HepG2 (cell line): ENCODE results near the gene SIX5. TPM values are rescaled to one million over a fixed set of nuclear protein-coding genes. Genes with fewer than 3 reads are reported as not detected.
"Not testable (repeated sequence)": the region's sequence is repeated elsewhere in the genome, so short reads cannot be mapped to it uniquely, and the experiment has no call there.

Experiments used
- ATAC-seq: fragments of 200-7000 bp; cut with Tn5 transposase; 3 replicates; pipeline ENCODE4 v1.9.1; 2020; ENCODE audit warnings: mild to moderate bottlenecking, moderate library complexity
- BruUV-seq: library from RNA; stranded (reverse); fragments of 400-500 nt; replicated peaks from 2 replicates; lab custom pipeline; 2021; lab: Mats Ljungman, UMichigan
- CTCF ChIA-PET: fragments of 300-600 bp; formaldehyde crosslinking; extraction: SDS; loops from one replicate; lab custom pipeline; 2021; ENCODE audit warnings: low total read pairs, inconsistent platforms, low intra/inter-chr PET ratio; lab: Yijun Ruan, JAX
- POLR2A ChIA-PET: fragments of 350-600 bp; sonication (Branson Sonifier 250); formaldehyde crosslinking; loops from one replicate; lab custom pipeline; 2020; ENCODE audit warnings: antibody characterized with exemption, inconsistent platforms; lab: Yijun Ruan, JAX
- DNase-seq: peaks from one replicate; pipeline ENCODE4 v3.0.0-alpha.2; 2015; ENCODE audit warnings: low spot score
- FAIRE-seq: peaks from 3 replicates; lab custom pipeline; 2011; peaks lifted over from hg19 to GRCh38; lab: Jason Lieb, UNC
- H2AFZ ChIP-seq: one replicate; pipeline ENCODE4 v1.6.1; 2011; ENCODE audit warnings: low read length, inconsistent platforms
- H3K27ac ChIP-seq: fragments of 300-600 bp; 3 replicates; pipeline ENCODE4 v1.8.0; 2011; ENCODE audit warnings: mixed run types, mild to moderate bottlenecking, mixed read lengths, low read length, inconsistent platforms; ENCODE audit not compliant: insufficient read depth; ENCODE audit errors: extremely low read length
- H3K27me3 ChIP-seq, 2 experiments: fragments of 200-600 bp in 1 of 2; 2 replicates in 1 of 2; 3 replicates in 1 of 2; pipeline versions ENCODE4 v1.6.0 to v1.8.0; 2011; ENCODE audit warnings: low read length in 2 of 2, mild to moderate bottlenecking in 2 of 2, moderate library complexity in 2 of 2, inconsistent platforms in 1 of 2; ENCODE audit not compliant: insufficient read depth in 2 of 2, control insufficient read depth in 1 of 2
- H3K36me3 ChIP-seq, 2 experiments: fragments of 200-600 bp in 1 of 2; replicated peaks in 1 of 2; 2 replicates in 1 of 2; 3 replicates in 1 of 2; pipeline versions ENCODE4 v1.5.1 to v1.8.0; 2011; ENCODE audit warnings: low read length in 2 of 2, inconsistent platforms in 1 of 2; ENCODE audit not compliant: insufficient read depth in 2 of 2, control insufficient read depth in 1 of 2
- H3K4me1 ChIP-seq: 2 replicates; pipeline ENCODE4 v1.5.1; 2012; ENCODE audit warnings: low read length, inconsistent platforms; ENCODE audit not compliant: insufficient read depth
- H3K4me2 ChIP-seq: 2 replicates; pipeline ENCODE4 v1.6.0; 2011; ENCODE audit warnings: low read depth, low read length, inconsistent platforms
- H3K4me3 ChIP-seq, 3 experiments: fragments of 200-600 bp in 1 of 3; sonication (generic), shearing (Covaris generic) in 1 of 3; replicated peaks in 1 of 3; 2 replicates each; pipeline ENCODE4 v1.5.1; 2011 to 2016; ENCODE audit warnings: low read length in 3 of 3, inconsistent platforms in 2 of 3, low read depth in 2 of 3, mild to moderate bottlenecking in 2 of 3, control low read depth in 1 of 3, mixed read lengths in 1 of 3; ENCODE audit not compliant: insufficient read depth in 1 of 3
- H3K79me2 ChIP-seq: one replicate; pipeline ENCODE4 v1.6.1; 2011; ENCODE audit warnings: low read length, inconsistent platforms; ENCODE audit not compliant: insufficient read depth
- H3K9ac ChIP-seq: 2 replicates; pipeline ENCODE4 v1.6.0; 2011; ENCODE audit warnings: mild to moderate bottlenecking, low read depth, low read length, inconsistent platforms; ENCODE audit not compliant: insufficient read depth
- H3K9me3 ChIP-seq: 2 replicates; pipeline ENCODE4 v1.5.1; 2012; ENCODE audit warnings: mild to moderate bottlenecking, low read length
- H4K20me1 ChIP-seq: 2 replicates; pipeline ENCODE4 v1.6.0; 2011; ENCODE audit warnings: inconsistent platforms, mild to moderate bottlenecking, low read length, moderate library complexity; ENCODE audit not compliant: insufficient read depth
- AGO1 ChIP-seq: fragments of 200-400 bp; formaldehyde crosslinking; IDR thresholded peaks from 2 replicates; pipeline ENCODE4 v1.6.1; 2017; ENCODE audit warnings: mild to moderate bottlenecking, low read depth, low read length, moderate library complexity; ENCODE audit not compliant: poor library complexity, severe bottlenecking
- GATAD2A ChIP-seq: IDR thresholded peaks from 2 replicates; pipeline ENCODE4 v1.6.1; 2016
- HNRNPL ChIP-seq: fragments of 200-400 bp; formaldehyde crosslinking; IDR thresholded peaks from 2 replicates; pipeline ENCODE4 v1.6.1; 2017; ENCODE audit warnings: mild to moderate bottlenecking, low read depth, low read length
- MED1 ChIP-seq: sonication (generic); formaldehyde crosslinking; IDR thresholded peaks from 2 replicates; pipeline ENCODE4 v1.4.0; 2020; ENCODE audit warnings: missing genetic modification reagents
- NCOA2 ChIP-seq: sonication (generic); formaldehyde crosslinking; IDR thresholded peaks from 2 replicates; pipeline ENCODE4 v1.8.0; 2022; ENCODE audit warnings: inconsistent platforms
- PATZ1 ChIP-seq: sonication (generic); formaldehyde crosslinking; IDR thresholded peaks from 2 replicates; pipeline ENCODE4 v1.4.0; 2020; ENCODE audit warnings: missing genetic modification reagents
- PLRG1 ChIP-seq: fragments of 450-650 bp; conservative IDR thresholded peaks from 2 replicates; pipeline ENCODE4 v1.6.1; 2016
- SAP130 ChIP-seq: IDR thresholded peaks from 2 replicates; pipeline ENCODE4 v1.6.1; 2016; ENCODE audit warnings: low read depth
- SMARCE1 ChIP-seq: fragments of 450-650 bp; IDR thresholded peaks from 2 replicates; pipeline ENCODE4 v1.6.1; 2017; ENCODE audit warnings: borderline replicate concordance
- SMC3 ChIP-seq: IDR thresholded peaks from 2 replicates; pipeline ENCODE4 v1.6.1; 2011; ENCODE audit warnings: low read length, improper control_type of control experiment
- ZBTB42 ChIP-seq: sonication (generic); formaldehyde crosslinking; IDR thresholded peaks from 2 replicates; pipeline ENCODE4 v1.5.0; 2020; ENCODE audit warnings: mild to moderate bottlenecking, missing genetic modification reagents
- ZNF17 ChIP-seq: sonication (generic); formaldehyde crosslinking; IDR thresholded peaks from 2 replicates; pipeline ENCODE4 v1.5.0; 2020; ENCODE audit warnings: mild to moderate bottlenecking, missing genetic modification reagents
- ZNF225 ChIP-seq: sonication (generic); formaldehyde crosslinking; IDR thresholded peaks from 2 replicates; pipeline ENCODE4 v1.4.0; 2020; ENCODE audit warnings: mild to moderate bottlenecking, missing genetic modification reagents
- ZNF263 ChIP-seq: sonication (generic); formaldehyde crosslinking; IDR thresholded peaks from 2 replicates; pipeline ENCODE4 v1.4.0; 2020; ENCODE audit warnings: missing genetic modification reagents
- ZNF607 ChIP-seq: sonication (generic); formaldehyde crosslinking; IDR thresholded peaks from 2 replicates; pipeline ENCODE4 v1.5.1; 2020; ENCODE audit warnings: missing genetic modification reagents, mild to moderate bottlenecking, borderline replicate concordance
- WGBS: methylation state at CpG from one replicate; pipeline ENCODE4 v1.1.6; 2017; ENCODE audit warnings: low lambda C conversion rate; 5-methylcytosine and 5-hydroxymethylcytosine counted together
- in situ Hi-C: cut with HindIII; loops from 2 replicates; pipeline ENCODE4 v1.10.0; 2017; ENCODE audit warnings: low pct_unique_long_range_greater_than_20kb; ENCODE audit not compliant: extremely low pct_ligation_motif_present
- intact Hi-C: fragments of 100-400 bp; cut with micrococcal nuclease; formaldehyde crosslinking; loops from one replicate; pipeline ENCODE4 v1.10.0; 2022; ENCODE audit not compliant: unreplicated experiment
- polyA plus RNA-seq, 8 experiments: library from polyadenylated mRNA; depleted of rRNA in 3 of 8; stranded (reverse) in 7 of 8; unstranded in 1 of 8; fragments of >200 nt; fragmentation: Illumina TruSeq in 4 of 8; extraction: Trizol in 4 of 8; gene quantifications; 2 replicates each; pipeline versions ENCODE4 v1.2.1 to v1.2.3, GENCODE V29; 2011 to 2016; ENCODE audit warnings: low read depth in 4 of 8, missing spikeins in 1 of 8, mixed read lengths in 1 of 8; ENCODE audit not compliant: insufficient read depth in 1 of 8
- total RNA-seq, 5 experiments: library from RNA; depleted of rRNA; stranded (reverse); fragments of >200 nt; fragmentation: Illumina TruSeq; extraction: Trizol; gene quantifications; 2 replicates each; pipeline ENCODE4 v1.2.3, GENCODE V29; 2016; ENCODE audit warnings: low read depth in 1 of 5

SIX5 gene
- total and polyA plus RNA-seq, 2 of the 13 experiments (the other 11 are each of a cell fraction or from before 2014, with no cell fraction given) = 7.7 to 10.5 TPM

DNA sequence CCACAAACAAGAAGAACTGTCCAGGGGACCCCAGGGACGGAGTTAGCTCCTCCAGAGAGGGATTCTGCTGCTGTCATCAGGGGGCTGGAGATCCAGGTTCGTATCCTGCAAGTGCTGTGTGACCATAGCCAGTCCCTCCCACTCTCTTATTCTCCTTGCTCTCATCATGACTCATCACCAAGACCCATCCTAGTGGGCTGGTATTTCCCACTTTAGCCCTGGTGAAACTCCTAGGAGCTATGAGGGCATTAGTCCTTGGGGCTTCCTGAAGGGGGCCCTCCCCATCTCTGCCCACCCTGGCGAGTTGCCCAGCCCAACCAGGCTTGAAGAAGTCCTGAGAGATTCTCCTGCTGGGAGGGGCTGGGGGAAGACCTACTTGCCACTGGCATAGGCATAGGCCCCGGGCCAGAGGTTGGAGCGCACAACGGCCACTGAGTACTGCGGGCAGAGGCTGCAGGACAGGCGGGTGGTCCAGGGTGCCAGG is 31.1 kb upstream of the SIX5 start (continued):
- no peak for TF ChIP-seq ZNF17 (CRISPR knock-in tag)
- TF ChIP-seq SMARCE1 = no peak

DNA sequence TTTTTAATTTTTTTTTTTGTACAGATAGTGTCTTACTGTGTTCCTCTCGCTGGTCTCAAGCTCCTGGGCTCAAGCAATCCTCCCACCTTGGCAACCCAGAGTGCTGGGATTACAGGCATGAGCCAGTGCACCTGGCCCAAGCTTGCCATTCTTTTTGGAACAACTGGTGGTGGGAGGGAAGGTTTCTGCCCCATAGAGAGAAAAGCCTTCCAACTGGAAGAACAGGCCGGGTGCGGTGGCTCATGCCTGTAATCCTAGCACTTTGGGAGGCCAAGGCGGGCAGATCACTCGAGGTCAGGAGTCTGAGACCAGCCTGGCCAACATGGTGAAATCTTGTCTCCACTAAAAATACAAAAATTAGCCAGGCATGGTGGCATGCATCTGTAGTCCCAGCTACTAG is 30.5 kb upstream of the SIX5 start:
- H3K4me3 ChIP-seq, H2AFZ ChIP-seq, H3K27ac ChIP-seq, DNase-seq, H3K36me3 ChIP-seq, FAIRE-seq, H3K9me3 ChIP-seq, in situ Hi-C loops, BruUV-seq, H3K79me2 ChIP-seq, H3K9ac ChIP-seq, H4K20me1 ChIP-seq: not testable (repeated sequence)
- POLR2A ChIA-PET = interaction anchor here (0.9 to 1.3 kb wide), 6 partner anchors 25 to 103 kb away, joined by 3 to 15 read pairs (median 4); partner anchors contain the start of genes MYPOP, SIX5 and SYMPK
- H3K4me2 ChIP-seq = peak overlapping the region; percentile 59; the same call in 1 of the 2 replicates
- peaks cover 26% of the 10 kb centered on the region for H3K4me1 ChIP-seq
- intact Hi-C loops = loop anchor here (1.0 kb wide), 1 partner anchor 29 kb away; no protein-coding TSS in a partner anchor
- peaks cover 1 to 19% of the 10 kb centered on the region in 2 experiments; a peak in 2 of 5 replicates for H3K27me3 ChIP-seq
- WGBS = 53% methylated on average over 5 of the region's 5 CpGs
- TF ChIP-seq ZNF263 (CRISPR knock-in tag) = 0 out of 2 replicates have a peak, but pooled peaks have one; percentile 1
- CTCF ChIA-PET = interaction anchor here (1.5 kb wide), 1 partner anchor 29 kb away, joined by 17 read pairs; the partner anchor contains the start of gene SIX5
- ATAC-seq = peak; percentile 13; the same call in 1 of the 3 replicates

GRCh38 chr19:45798995-45799517 is 30.0 kb upstream of the SIX5 start:
- Histone ChIP-seq H3K4me1 (peaks cover 26% of the 10 kb centered on the region), H3K79me2 (no peaks in the 10 kb centered on the region), H3K27ac (no peak overlapping the region), H4K20me1 (no peaks in the 10 kb centered on the region), H3K9me3 (no peaks in the 10 kb centered on the region), H3K27me3 (peaks cover 1 to 19% of the 10 kb centered on the region in 2 experiments; a peak in 2 of 5 replicates), H3K4me3 (0 out of 6 replicates have a peak overlapping the region, but pooled peaks of 1 of the 3 experiments have one; percentile 33), H2AFZ (no peak overlapping the region), H3K4me2 (peak overlapping the region; percentile 59), H3K36me3 (no peaks in the 10 kb centered on the region), H3K9ac (no peak overlapping the region)
- in situ Hi-C loops = no loop called here
- peak; percentile 77 for ATAC-seq
- POLR2A ChIA-PET = interaction anchor here (0.9 to 1.3 kb wide), 6 partner anchors 24 to 104 kb away, joined by 3 to 15 read pairs (median 4); partner anchors contain the start of genes MYPOP, SIX5 and SYMPK
- 4% methylated on average over 9 of the region's 10 CpGs for WGBS
- intact Hi-C loops = loop anchor here (1.0 kb wide), 1 partner anchor 29 kb away; no protein-coding TSS in a partner anchor
- DNase-seq = peak; percentile 31
- CTCF ChIA-PET = interaction anchor here (1.5 kb wide), 1 partner anchor 29 kb away, joined by 17 read pairs; the partner anchor contains the start of gene SIX5
- peak; percentile 70 for FAIRE-seq
- no TSS peak for BruUV-seq
- TF ChIP-seq PLRG1 (no peak), GATAD2A (CRISPR knock-in tag) (0 out of 2 replicates have a peak, but pooled peaks have one; percentile 39), ZBTB42 (no peak), AGO1 (no peak), PATZ1 (CRISPR knock-in tag) (peak; percentile 44), ZNF607 (CRISPR knock-in tag) (0 out of 2 replicates have a peak, but pooled peaks have one; percentile 35), ZNF263 (CRISPR knock-in tag) (0 out of 2 replicates have a peak, but pooled peaks have one; percentile 44), SMC3 (peak; percentile 49; the same call in 1 of the 2 replicates), NCOA2 (CRISPR knock-in tag) (no peak), HNRNPL (no peak), SAP130 (CRISPR knock-in tag) (peak; percentile 44), ZNF225 (CRISPR knock-in tag) (no peak), MED1 (CRISPR knock-in tag) (0 out of 2 replicates have a peak, but pooled peaks have one; percentile 18)
